NCI-H1105 (cell line): ENCODE data around the gene KRT17.
"Not testable (repeated sequence)": the region's sequence is repeated elsewhere in the genome, so short reads cannot be mapped to it uniquely, and the experiment has no call there.

ENCODE experiments used
- DNase-seq: peaks from one replicate; lab custom pipeline; 2025; lab: John Stamatoyannopoulos, UW

KRT17 gene

DNA sequence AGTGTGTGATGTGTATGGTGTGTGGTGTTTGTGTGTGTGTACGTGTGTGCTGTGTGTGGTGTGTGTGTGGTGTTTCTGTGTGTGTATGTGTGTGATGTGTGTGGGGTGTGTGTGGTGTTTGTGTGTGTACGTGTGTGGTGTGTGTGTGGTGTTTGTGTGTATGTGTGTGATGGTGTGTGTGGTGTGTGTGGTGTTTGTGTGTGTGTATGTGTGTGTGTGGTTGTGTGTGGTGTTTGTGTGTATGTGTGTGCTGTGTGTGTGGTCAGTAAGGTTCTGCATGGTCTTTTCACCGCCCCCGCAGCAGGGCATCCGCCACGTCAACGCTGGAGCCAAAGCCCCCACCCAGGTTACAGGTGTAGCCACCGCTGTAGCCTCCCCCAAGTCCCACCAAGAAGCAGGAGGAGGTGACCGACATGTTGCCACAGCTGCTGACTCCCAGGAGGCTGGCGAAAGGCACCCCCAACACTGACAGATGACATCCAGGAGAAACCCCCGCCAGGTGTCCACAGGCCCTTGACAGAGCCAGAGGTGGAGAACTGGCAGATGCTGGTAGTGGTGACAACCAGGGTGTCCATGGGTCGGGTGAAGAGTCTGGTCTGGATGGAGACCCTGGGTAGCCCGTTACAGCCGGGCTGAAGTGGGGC lies 9.3 kb upstream of the KRT17 start:
- DNase-seq = no peak

DNA sequence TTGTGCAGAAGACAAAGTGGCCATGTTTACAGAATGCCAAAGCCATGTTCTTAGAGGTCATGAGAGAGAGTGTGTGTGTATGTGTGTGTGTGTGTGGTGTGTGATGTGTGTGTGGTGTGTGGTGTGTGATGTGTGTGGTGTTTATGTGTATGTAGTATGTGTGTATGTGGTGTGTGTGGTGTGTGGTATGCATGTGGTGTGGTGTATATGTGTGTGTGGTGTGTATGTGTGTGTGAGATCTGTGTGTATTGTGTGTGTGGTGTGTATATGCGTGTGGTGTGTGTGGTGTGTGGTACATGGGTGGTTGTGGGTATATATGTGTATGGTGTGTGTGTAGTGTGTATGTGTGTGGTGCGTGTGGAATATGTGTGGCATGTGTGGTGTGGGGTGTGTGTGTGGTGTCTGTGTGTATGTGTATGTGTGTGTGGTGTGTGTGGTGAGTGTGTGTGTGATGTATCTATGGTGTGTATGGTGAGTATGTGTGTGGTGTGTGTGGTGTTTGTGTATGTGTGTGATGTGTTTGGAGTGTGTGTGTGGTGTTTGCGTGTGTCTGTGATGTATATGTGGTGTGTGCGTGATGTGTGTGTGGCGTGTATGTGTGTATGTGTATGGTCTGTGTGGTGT lies 8.2 kb upstream of the KRT17 start:
- no peak for DNase-seq

DNA sequence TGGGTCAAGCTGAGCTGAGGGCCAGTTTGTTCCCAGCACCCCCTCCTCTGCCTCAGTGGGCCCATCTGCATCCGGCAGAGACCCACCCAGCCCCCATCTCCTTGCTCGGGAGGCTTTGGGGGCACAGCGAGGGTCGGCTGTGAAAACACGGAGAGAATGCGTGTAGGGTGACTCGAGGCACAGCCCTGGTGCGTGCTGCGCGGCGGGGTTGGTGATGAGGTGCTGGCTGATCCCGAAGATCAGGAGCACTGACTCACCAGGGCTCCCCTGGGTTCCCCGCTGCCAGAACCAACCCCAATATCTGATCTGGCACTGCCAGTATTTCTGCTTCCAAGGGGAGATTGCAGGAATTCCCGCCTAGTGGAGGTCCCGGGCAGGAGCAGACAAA lies 7.5 kb upstream of the KRT17 start:
- no peak for DNase-seq

DNA sequence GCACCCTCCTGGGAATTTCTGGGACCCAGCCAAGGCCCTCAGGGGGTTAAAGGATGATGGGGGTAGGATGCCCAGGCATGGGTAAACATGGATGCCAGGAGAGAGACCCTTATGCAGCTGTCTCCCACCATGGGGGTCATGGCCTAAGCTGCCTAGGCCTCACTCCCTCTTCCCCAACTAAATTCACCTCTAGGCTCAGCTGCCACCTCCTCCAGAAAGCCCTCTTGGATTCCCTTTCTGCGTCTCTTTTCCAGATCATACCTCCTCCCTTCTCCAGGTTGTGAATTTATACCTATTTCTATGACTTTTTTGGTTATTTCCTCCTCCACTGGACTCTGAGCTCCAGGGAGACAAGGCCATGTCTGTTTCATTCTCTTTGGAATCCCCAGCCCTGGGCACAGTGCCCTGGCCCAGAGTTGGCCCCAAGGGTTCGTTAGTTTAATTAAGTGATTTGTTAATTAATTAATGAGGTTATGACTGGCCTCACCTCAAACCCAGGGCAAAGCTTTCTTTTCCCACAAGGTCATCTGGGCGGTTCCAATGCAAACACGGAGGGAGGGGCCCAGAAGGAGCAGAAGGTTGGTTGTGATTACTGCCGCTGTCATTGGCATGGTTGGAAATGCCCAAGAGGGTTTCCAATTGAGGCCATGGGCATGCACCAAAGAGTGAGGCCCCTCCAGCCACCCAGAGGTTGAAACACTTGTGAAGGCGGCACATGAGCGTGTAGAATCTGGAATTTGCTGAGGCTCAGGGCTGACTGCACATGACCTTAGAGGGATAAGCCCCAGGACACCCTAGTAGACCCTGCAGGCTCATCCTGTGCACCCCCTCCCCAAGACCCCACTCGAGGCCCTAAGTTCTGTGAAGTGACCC lies 6.9 kb upstream of the KRT17 start:
- no peak for DNase-seq

DNA sequence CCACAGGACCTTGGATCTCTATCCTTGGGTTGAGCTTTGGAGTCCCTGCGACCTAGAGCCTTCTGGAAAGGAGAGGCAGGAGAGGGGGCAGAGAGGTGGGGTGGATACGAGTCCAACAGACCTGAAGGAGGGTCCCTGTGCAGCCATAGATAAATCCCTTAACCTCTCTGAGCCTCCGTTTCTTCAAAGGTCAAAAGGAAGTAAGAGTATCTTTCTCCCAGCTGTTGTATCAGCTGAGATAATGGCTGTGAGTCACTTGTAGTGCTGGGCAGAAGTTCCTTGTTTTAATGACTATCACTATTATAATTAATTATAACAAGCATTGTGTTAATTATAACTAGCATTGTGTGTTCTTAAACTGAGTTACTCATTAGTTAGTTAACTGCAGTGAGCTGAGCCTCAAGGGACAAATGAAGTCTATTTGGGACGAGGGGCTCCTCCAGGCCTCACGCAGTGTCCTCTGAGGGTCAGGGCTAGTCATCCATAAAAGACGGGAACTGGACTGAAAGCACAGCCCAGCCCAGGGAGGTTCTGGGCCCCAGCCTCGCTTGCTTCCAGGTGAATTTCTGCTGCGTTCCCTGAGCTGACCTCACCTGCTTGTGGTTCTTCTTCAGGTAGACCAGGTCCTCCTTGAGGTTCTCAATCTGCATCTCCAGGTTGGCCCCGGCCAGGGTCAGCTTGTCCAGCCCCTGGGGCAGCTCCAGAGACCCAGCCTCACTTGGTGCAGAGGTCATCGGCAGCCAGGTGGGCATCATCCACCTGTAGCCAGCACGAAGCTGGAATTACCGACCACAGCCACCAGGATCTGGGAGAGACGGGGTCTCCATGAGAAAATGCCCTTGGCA lies 5.7 kb upstream of the KRT17 start:
- DNase-seq = no peak

DNA sequence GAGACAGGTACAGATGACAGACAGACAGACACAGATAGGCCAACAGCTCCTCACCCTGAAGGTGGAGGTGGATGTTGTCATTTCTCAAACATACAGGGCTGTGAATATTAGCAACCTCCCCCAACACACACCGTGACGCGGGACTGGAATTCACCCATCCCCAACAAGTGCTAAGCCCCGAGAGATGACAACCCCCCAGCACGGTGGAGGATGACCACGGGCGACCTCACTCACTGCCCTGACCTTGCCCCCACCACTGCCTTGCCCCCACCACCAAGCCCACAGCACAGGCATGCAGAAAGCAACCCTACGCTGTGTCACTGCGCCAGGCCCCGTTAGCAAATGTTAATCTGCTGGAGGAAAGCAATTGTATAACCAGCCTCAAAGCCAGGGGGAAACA lies 4.9 kb upstream of the KRT17 start:
- DNase-seq = no peak

DNA sequence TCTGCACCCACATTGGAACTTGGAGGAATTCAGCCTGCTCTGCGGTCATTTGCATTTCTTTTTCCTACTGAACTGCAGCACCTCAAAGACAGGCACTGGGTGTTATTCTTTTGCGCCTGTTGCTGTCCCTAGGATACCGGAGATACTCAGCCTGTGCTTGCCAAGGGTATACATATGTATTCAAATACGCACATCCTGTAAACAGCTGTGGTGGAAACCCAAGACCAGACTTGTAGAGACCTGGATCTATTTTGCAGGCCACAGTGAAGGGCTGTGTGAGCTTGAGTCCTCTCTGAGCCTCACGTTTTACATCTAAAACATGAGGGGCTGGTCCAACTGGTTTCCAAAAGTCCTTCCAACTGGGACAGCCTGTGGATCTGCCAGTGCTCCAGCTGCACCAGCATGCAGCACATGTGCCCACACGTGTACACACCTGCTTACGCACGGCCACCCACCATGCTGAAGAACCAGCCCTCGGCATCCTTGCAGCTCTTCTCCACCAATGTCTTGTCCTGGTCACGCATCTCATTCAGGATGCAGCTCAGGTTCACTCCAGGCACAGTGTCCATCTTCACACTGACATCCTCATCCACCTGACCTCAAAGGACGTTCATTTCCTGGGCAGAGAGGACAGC lies 4.4 kb upstream of the KRT17 start:
- DNase-seq = not testable (repeated sequence)

DNA sequence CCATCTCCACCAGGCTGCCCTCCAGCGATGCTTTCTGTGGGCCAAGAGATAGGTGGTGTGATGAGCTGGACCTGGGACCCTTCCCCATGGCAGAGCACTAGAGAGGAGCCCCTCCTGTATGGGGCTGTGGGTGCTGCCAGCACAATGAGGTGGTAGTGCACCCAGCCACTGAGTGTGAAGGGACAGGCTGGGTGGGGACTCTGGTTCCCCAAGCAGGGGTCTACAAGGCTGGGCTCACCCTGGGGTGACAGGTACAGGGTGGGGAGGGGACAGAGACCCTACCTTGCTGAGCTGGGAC lies 3.6 kb upstream of the KRT17 start:
- not testable (repeated sequence) for DNase-seq

DNA sequence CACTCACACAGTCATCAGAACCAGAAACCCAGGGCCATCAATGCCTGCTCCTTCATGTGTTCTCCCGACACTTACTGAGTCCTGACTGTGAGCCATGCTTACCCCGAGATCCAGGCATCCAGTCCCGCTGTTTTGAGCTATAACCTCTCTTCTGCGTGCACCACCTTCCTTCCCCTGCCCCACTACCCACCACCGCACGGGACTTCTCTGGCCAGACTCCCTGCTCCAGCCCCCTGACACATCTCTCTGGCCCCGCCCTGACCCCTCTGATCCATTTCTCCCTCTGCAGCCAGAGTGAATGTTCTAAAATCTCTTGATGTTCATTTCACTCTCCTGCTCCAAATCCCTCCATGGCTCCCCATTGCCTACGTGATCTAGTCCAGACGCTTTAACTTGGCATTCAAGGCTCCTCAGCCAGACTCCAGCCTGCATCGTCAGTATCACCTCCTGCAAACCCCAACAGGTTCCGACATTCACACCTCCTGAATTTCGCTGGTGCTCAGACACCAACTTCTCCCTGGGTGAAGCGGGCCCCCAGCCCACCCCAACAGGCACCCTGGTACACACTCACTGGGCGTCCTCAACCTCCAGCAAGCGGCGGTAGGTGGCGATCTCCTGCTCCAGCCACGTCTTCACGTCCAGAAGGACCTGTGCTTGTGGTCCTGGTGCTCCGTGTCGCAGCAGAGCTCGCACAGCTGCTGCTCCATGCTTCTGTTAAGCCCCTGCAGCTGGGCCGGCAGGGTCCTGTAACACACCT lies 3.1 kb upstream of the KRT17 start:
- no peak for DNase-seq

DNA sequence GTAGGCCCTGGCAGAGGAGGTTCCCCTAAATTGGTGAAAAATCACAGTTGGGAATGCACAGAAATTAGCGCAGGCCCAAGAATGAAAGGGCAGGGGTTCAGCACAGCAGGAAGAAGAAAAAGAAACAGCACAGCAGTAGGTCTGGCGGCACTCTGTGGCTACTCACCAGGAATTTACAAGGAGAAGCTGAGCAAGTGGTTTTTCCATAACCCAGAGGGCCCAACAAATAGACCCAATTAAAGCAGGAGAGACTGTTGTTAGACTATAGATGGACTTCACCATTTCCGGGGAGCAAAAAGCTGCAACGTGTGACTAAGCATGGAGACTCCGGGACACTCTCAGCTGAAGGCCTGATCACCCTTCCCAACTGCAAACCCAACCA lies 2.5 kb upstream of the KRT17 start:
- DNase-seq = not testable (repeated sequence)

DNA sequence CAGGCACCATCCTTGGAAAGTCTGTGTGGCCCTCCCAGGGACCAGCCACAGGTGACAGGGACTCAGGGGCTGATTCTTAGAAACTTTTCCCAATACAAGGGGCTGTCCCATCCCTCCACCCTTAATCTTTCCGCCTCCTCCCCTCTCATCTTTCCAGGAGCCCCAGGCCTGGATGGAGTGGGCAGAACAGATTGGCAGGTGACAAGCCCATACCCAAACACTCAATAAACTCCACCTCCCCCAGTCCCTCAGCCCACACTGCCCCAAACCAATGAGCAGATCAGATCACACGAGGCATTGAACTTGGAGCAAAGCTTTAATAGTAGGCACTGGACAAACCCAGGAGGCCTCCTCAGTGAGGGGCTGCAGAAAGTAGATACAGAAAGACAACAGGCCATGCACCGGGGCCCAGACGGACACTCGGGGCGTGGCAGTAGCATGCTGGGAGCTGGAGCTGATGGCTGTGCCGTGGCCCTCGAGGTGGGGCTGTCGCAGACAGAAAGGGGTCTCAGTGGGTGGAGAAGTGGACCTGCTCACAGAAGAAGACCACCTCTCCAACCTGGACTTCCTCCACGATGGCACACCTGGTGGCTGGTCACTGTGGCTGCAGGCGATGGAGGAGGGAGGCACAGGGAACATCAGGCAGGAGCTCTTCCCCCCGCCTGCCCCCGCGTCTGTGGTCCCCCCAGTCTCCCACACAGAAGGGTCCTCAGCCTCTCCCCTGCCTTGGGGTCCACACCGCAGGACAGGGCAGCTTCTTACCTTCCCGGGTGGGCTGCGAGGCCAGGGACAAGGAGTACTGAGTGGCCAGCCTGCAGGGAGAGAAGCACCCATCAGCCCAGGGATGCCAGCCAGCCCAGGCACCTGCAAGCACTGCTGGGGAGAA lies 1.9 kb upstream of the KRT17 start:
- not testable (repeated sequence) for DNase-seq

DNA sequence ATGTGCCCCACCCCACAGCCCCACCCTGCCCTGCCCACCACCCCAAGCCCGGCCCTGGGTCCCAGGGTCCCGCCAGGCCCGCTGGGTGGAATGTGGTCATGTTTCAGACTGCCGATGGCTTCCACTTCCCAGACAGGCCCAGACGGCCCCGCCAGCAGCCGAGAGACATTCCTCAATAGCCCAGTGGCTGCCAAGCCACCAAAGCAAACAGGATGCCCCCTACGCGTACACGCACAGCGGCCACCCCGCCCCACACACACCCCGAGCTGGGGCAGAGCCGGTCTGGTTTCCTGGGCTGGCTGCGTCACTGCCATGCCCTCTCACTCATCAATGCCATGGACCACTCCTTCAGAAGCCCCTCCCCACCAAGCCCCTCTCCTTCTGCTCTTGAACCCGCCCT lies 1.2 kb upstream of the KRT17 start:
- DNase-seq = no peak

DNA sequence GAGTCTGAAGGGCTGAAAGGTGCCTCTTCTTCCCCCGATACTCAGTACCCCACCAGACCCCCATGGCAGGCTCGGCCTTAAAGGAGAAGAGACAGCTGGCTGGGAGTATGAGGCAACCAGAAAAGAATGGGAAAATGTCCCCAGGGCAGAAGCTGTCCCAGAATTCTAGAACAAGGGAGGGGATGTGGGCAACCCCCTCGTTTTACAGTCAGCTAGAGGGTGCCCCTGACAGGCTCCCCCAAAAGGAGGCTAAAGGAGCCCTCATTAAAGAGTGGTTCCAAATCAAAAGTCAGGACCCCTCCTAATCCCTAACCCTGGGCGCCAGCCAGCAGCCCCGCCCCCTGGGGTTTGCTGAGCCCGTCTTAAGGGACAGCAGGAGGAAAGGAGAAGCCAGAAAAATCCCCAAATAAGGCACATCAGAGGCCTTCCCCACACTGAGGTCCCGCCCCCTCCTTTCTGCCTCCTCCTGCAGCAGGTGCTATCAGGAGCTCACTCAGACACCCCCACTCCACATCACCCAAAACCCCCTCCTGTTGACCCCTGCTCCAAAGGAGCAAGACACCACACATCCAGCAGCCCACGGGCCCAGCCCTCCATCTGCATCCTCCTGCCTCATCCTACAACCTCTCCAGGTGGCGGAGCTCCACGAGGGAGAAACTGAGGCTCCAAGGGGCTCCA lies 1.1 kb downstream of the KRT17 start:
- DNase-seq = not testable (repeated sequence)

DNA sequence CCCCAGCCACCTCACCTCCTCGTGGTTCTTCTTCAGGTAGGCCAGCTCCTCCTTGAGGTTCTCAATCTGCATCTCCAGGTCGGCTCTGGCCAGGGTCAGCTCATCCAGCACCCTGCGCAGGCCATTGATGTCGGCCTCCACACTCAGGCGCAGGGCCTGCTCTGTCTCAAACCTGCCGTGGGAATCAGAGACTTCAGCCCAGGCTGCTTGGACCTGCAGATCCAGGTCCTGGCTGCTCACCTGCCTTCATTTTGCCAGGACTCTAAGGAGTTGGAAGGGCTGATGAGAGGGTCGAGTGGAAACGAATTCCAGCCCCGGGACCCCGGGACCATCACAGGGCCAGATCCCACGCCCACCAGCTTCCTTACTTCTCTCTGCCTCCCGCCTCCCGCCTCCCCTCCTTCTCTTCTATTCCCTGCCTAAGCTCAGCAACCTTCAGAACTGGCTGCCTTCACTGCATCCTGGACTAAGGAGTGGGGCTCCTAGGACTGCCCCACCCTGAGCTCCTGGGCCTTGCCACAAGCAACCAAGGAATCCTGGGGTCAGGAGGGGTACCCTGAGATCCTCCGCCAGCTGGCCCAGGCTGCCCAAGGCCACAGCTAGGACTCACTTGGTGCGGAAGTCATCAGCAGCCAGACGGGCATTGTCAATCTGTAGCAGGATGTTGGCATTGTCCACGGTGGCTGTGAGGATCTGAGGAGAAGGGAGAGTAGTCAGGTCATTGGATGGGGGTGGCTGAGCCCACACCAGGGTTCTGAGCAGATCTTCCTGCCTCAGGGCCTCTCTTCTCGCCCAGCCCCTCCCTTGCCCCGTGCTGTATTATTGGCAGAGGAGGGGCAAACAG lies 1.8 kb downstream of the KRT17 start:
- DNase-seq = not testable (repeated sequence)

DNA sequence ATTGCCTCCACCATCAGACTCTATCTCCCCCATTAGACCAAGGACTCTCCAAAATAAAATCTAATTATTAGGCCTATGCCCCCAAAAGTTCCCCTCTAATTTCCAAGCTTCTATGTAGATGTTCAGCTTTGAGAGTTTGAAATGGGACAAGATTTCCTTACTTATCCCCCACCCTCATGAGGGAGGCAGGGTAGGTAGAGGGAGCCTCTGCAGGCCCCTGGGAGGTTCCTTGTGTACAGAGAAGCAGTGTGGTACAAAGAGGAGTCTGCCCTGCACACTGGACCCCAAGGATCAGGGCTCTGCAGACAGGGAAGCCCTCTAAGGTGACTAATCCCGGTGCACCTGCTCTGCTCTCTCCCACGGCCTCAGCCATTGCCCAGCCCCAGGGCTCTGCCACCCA lies 2.5 kb downstream of the KRT17 start:
- no peak for DNase-seq

DNA sequence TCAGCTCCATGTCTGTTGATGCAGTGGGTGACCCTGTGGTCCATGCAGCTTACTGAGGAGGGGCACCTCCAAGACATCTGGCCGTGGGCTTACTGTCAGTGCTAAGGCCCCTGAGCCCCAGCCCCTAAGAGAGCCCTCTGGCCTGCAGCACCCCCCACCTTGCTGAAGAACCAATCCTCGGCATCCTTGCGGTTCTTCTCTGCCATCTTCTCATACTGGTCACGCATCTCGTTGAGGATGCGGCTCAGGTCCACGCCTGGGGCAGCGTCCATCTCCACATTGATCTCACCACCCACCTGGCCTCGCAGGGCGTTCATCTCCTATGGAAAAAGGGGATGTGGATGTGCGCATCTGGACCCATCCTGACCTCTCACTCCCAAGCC lies 2.9 kb downstream of the KRT17 start:
- DNase-seq = not testable (repeated sequence)

DNA sequence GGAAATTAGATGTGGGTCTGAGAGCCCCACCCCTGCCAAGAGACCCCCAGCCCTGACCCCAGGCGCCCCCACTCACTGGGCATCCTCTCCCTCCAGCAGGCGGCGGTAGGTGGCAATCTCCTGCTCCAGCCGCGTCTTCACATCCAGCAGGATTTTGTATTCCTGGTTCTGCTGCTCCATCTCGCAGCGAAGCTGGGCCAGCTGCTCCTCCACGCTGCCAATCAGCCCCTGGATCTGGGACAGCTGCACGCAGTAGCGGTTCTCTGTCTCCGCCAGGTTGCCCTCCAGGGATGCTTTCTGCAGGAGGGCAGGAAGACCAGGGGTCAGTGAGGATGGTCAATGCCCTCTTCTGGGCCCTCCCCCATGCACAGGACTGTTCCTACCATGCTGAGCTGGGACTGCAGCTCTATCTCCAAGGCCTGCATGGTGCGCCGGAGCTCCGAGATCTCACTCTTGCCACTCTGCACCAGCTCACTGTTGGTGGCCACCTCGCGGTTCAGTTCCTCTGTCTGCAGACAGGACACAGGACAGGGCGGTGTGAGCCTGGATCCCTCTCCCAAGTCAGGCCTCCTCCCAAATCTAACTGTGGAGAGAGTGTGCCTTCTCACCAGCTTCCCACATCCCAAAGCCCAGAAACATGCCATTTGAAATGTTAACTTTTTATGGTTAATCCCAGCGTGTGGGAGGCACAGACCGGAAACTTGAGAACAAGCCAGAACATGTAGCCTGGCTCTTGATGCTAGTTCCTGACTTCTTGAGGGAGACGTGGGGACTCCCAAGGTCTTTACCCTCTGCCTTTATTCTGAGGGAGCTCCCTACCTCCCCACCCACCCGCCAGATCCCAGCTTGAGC lies 3.6 kb downstream of the KRT17 start:
- DNase-seq = no peak
